Left ventricle myocardium superior (tissue), 1 donor: ENCODE measurements around the gene LHX1. TPM values are rescaled to one million over a fixed set of nuclear protein-coding genes. Genes with fewer than 3 reads are reported as not detected.

Source experiments
- ATAC-seq: fragments of 200-7000 bp; cut with Tn5 transposase; one replicate; pipeline ENCODE4 v1.9.1; 2020; ENCODE audit warnings: mild to moderate bottlenecking, moderate library complexity
- DNase-seq: peaks from one replicate; pipeline ENCODE4 v3.0.0-alpha.2; 2020
- intact Hi-C: fragments of 100-400 bp; cut with micrococcal nuclease; formaldehyde crosslinking; loops from one replicate; pipeline ENCODE4 v1.11.0; 2022
- total RNA-seq: library from RNA; stranded (reverse); fragmentation: NEBNext Ultra II Directional; extraction: Animal tissue kit (Norgen Biotek cat#: 25700); gene quantifications from one replicate; pipeline ENCODE4 v1.2.1, GENCODE V29; 2021
- donor health status: DM: no; HTN: yes; CAD: no; lungs with severe emphysema.

Gene LHX1
- total RNA-seq, 1 donor from 2014 or later, result not detected

GRCh38 chr17:36920032-36921005, 17.0 kb upstream of the LHX1 start:
- ATAC-seq (no peak), DNase-seq (no peak)
- intact Hi-C loops, result no loop called here

- ATAC-seq (no peak), DNase-seq (no peak)
- intact Hi-C loops, result no loop called here
Observed at GRCh38 chr17:36921095-36921851, 16.0 kb upstream of the LHX1 start.

GRCh38 chr17:36922175-36922574, 15.1 kb upstream of the LHX1 start:
- DNase-seq (no peak), ATAC-seq (no peak)
- intact Hi-C loops, result no loop called here

GRCh38 chr17:36923814-36924221, 13.5 kb upstream of the LHX1 start:
- intact Hi-C loops, result no loop called here
- no peak for ATAC-seq
- DNase-seq, result no peak

- no peak for DNase-seq
- intact Hi-C loops, result no loop called here
- ATAC-seq, result no peak
Observed at GRCh38 chr17:36926226-36926625, 11.0 kb upstream of the LHX1 start.

- no peak for ATAC-seq
- DNase-seq, result no peak
- intact Hi-C loops, result no loop called here
Observed at GRCh38 chr17:36926701-36927100, 10.6 kb upstream of the LHX1 start.

- DNase-seq (no peak), ATAC-seq (no peak)
- intact Hi-C loops, result no loop called here
Observed at GRCh38 chr17:36928471-36929345, 8.6 kb upstream of the LHX1 start.

GRCh38 chr17:36929851-36930582, 7.3 kb upstream of the LHX1 start:
- no peak for DNase-seq
- intact Hi-C loops, result no loop called here
- no peak for ATAC-seq

GRCh38 chr17:36930583-36930900, 6.7 kb upstream of the LHX1 start:
- intact Hi-C loops, result no loop called here
- no peak for DNase-seq
- ATAC-seq, result no peak

GRCh38 chr17:36931096-36931696, 6.1 kb upstream of the LHX1 start:
- ATAC-seq (no peak), DNase-seq (no peak)
- intact Hi-C loops, result no loop called here

- DNase-seq (no peak), ATAC-seq (no peak)
- intact Hi-C loops, result no loop called here
Observed at GRCh38 chr17:36931697-36932382, 5.4 kb upstream of the LHX1 start.

- DNase-seq (no peak), ATAC-seq (no peak)
- intact Hi-C loops, result no loop called here
Observed at GRCh38 chr17:36932383-36932693, 4.9 kb upstream of the LHX1 start.

GRCh38 chr17:36932694-36933511, 4.4 kb upstream of the LHX1 start:
- ATAC-seq (no peak), DNase-seq (no peak)

GRCh38 chr17:36933512-36934143, 3.6 kb upstream of the LHX1 start:
- no peak for ATAC-seq
- intact Hi-C loops, result no loop called here

More at GRCh38 chr17:36932694-36933511, 4.4 kb upstream of the LHX1 start:
- intact Hi-C loops, result no loop called here

GRCh38 chr17:36934144-36934691, 3.1 kb upstream of the LHX1 start:
- ATAC-seq (no peak), DNase-seq (no peak)
- intact Hi-C loops, result no loop called here

More at GRCh38 chr17:36933512-36934143, 3.6 kb upstream of the LHX1 start:
- no peak for DNase-seq
